GM21390 (cell line): ENCODE data around the gene STPG2.

Experiments used
- ATAC-seq: cut with Tn5 transposase; IDR thresholded peaks from one replicate; pipeline ENCODE4 v1.9.1; 2021; ENCODE audit not compliant: unreplicated experiment

STPG2 gene

GRCh38 chr4:97525236-97525635 is 618.0 kb downstream of the STPG2 start:
- ATAC-seq: no peak

- no peak for ATAC-seq
These were observed 625.3 kb downstream of the STPG2 start for GRCh38 chr4:97517939-97518338.

- no peak for ATAC-seq
These were observed 629.4 kb downstream of the STPG2 start for GRCh38 chr4:97513917-97514316.
